ENCODE results near the gene CRKL.

Gene CRKL, protein sequence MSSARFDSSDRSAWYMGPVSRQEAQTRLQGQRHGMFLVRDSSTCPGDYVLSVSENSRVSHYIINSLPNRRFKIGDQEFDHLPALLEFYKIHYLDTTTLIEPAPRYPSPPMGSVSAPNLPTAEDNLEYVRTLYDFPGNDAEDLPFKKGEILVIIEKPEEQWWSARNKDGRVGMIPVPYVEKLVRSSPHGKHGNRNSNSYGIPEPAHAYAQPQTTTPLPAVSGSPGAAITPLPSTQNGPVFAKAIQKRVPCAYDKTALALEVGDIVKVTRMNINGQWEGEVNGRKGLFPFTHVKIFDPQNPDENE

DNA sequence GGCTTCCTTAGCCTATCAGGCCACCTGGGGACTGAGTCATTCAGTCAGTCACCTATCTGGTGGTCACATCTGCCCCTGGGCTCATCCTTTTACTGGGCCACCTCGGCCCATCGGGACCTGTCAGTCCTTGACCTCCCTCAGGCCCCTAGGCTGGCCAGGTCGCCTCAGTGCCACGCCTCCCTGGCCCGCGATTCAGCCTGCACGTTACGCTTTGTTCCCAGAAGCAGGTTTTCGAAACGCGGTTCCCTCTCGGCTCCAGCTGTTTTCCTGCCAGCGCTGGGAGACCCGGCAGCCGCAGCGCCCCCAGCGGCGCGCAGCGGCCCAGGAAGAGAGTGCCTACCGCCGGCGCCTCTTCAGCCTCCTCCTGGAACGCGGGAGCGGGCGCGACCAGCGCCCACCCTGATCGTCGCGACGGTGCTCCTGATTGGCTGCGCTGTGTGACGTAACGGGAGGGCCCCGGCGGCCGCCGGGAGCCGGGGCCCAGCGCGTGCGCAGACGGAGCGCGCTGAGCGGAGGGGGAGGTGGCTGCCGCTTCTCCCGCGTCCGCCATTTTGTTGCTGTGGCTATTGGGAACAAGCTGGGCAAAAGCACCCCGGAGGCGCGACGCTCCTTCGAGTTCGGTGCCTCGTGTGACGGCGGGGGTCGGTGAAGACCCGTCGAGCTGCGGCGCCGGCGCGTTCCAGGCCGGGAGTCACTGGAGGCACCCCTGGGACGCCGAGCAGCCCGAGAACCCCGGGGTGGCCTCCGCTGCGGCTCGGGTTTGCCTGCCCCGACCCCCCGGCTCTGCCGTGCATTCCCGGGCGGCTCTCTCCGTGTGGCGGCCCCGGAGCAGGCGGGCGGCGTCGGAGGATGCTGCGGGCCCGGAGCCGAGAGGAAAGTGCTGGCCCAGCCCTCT, at the start of gene CRKL:
Gene CRKL (plus strand): TSS at position 492 of the 895 bp plus-strand sequence. CDS start 528 bp downstream, outside the sequence.
- intact Hi-C loops (cut with DNase I) = loop anchor here (1.0 to 5.0 kb wide), 3 partner anchors 40 to 65 kb away; partner anchors contain the start of genes LZTR1 and PI4KA

DNA sequence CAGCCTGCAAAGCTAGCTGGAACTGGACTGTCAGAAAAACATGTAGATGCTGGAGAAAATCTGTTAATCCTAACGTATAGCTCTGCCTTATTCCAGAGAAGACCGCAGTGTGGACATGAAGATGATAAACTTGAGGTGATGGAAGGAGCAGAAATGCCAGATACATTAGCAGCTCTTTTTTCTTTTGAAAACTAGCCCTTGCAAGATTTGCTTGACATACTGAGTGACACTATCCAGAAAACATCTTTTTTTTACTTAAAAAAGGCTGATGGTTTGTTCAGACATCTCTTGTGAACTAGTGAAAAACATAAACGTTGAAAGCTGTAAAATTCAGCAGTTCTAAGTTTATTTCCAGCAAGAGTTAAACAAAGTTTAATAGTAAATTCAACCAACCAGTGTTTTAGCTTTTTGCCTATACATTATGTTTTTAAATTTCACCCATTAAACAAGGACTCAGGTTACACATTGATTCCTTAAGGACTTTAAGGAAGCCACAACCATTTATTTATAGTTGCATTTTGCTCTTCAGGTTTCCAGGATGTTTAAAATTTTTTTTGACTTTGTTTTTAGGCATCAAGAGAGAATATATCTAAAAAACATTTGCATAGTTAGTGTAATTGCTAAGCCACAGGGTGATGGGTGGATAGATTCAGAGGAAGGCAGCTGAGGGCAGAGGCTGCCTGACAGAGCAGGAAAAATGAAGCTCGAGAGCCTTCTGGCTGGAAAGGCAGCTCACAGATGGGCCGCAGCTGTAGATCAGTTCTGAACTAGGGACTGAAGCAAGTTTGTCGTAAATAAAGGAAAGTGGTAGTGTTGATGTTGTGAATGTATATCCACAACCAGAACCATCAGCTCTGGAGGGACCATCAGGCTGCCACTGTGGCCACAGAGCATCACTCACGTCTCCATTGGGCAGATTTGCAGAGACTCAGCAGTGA, 48.9 kb upstream of the CRKL start:
- DNase-seq = peak in 2 of 10 donors; percentile 29 to 49
- intact Hi-C loops (cut with DNase I) = no loop called here

More for the DNA sequence above, at the start of gene CRKL:
- DNase-seq = peak; percentile 94 to 100 (median 96)

DNA sequence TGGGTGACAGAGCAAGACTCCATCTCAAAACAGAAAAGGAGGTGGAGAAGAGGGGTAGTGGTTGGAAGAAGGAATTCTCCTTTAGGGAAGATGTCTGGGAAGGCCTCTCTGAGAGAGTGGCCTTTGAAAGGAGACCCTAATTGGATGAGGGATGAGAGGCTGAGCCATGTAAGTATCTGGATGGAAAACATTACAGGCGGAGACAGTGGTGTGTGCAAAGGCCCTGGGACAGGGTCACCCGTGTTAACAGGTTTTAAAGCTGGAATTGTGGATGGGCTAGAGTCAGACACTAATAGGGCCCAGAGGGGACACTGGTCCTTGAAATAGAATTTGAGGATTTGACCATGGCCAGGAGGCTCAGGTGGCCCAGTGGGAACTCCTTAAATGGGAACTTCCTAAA, 48.0 kb upstream of the CRKL start:
- peak in 1 of 10 donors; percentile 6 for DNase-seq
- intact Hi-C loops (cut with DNase I) = no loop called here

DNA sequence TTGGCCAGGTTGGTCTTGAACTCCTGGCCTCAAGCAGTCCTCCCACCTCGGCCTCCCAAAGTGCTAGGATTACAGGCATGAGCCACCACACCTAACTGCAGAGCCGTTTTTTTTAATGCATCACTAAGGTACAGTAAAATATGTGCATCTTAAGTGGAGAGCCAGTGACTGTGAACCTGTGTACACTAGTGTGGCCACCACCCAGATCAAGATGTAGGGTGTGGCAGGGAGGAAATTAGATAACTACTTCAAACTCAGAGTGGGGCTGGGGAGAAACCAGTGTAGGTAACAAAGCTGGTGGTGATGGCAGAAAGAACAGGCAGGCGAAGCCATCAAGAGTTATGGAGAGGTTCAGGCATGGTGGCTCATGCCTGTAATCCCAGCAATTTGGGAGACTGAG, 44.0 kb upstream of the CRKL start:
- no peak for DNase-seq
- intact Hi-C loops (cut with DNase I) = no loop called here

DNA sequence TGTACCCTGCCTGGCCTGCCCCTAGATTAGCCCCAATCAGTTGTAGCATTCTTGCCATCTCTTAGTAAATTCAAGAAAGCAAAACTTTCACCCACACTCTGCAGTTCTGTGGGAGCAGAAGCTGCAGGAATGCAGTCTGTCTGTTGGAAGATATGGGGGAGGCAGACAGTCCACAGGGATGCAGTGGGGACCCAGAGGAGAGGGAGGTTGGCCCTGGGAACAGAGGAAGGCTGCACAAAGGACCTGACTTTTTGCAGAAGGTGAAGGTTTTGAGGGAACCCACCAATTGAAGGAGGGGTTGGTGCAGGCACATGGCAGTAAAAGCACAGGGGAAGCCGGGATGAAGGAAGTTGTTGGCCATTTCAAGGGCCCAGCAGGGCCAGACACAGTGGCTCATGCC, 41.9 kb upstream of the CRKL start:
- intact Hi-C loops (cut with DNase I) = no loop called here
- peak in 2 of 10 donors; percentile 17 to 57 for DNase-seq

DNA sequence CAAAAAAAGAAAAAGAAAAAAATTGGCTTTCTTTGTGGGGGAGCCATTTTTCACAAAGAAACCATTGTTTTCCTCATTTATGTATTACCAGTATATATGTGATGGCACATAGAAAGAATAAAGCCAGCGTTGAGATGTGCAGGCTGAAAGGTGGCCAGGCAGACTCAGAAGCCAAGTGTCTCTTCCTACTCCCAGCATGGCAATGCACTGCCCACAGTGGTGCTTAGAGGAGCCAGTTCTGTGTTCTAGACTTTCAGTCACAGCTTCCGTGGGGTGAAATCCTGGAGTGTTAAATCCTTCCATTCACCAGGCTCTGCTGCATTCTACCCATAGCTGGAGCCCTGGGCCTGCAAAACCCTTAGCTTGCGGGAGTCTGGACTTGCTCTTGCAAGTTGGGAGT, 39.5 kb upstream of the CRKL start:
- DNase-seq = peak in 6 of 10 donors; percentile 13 to 90 (median 35)
- intact Hi-C loops (cut with DNase I) = no loop called here

DNA sequence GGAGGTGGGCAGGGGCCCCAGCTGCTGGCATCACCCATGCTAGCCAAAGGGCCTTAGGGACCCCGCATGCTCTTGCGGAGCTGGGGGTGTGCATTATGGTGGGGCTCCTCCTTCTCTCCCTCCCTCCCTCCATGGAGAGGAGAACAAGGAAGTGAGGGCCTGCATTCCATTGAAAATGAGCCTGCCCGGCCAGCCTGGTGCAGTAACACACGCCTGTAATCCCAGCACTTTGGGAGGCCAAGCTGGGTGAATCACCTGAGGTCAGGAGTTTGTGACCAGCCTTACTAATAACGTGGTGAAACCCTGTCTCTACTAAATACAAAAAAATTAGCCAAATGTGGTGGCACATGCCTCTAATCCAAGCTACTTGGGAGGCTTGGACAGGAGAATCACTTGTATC, 36.0 kb upstream of the CRKL start:
- DNase-seq = peak in 2 of 10 donors; percentile 20 to 26
- intact Hi-C loops (cut with DNase I) = loop anchor here (10.0 kb wide), 2 partner anchors 64 to 104 kb away; partner anchors contain the start of gene LZTR1

DNA sequence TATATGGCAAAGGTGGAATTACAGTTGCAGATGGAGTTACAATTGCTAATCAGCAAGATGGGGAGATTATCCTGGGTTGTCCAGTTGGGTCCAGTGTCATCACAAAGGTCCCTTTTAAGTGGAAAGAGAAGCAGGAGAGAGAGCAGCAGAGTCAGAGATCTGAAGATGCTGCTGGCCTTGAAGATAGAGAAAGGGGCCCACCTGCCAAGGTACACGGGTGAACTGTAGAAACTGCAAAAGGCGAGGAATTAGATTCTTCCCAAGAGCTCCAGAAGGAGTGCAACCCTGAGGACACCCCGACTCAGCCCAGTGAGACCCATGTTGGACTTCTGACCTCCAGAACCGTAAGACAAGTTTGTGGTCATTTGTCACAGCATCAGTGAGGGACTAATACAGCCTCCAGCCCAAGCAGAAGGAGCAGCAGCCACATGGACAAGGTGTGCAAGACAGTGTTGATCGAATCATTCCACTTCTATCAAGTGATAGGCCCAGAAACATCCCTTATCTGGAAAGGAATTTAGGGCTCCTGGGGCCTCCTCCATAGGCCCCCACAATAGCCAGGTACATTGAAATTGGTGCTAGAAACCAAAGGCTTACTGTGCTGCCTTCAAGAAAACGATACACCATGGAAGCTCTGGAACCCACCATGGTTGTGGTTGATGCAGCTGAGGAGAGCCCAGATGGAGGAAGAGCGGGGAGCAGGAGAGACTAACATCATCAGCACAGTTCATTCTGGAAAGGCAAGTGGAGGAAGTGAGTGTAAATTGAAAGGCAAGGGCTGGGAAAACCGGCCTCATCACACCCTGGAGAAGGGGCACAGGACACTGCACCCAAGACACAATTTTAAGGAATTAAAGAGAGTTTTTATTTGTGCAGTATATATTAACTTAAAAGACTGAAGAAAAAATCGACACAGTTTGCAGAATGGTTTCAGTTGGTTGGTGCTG, 35.1 kb upstream of the CRKL start:
- intact Hi-C loops (cut with DNase I) = loop anchor here (10.0 kb wide), 2 partner anchors 63 to 103 kb away; partner anchors contain the start of gene LZTR1
- peak in 1 of 10 donors; percentile 22 for DNase-seq

DNA sequence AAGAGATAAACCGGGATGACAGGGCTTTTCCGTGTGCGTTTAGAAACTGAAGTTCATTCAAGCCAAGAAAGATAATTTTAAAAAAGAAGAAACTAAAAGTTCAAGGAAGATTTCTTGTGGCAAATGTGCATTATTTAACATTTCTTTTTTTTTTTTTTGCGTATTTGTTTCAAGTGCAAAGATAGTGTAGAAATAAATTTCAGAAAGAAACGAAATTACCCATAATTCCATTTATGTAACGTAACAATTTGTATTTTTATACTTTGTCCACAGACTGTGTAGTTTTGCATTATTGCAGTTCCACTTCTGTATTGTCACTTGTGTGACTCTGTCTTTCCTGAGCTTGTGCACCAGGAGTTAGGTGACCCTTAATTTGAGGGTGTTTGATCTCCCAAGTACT, 34.4 kb upstream of the CRKL start:
- intact Hi-C loops (cut with DNase I) = loop anchor here (10.0 kb wide), 2 partner anchors 62 to 102 kb away; partner anchors contain the start of gene LZTR1
- DNase-seq = no peak

DNA sequence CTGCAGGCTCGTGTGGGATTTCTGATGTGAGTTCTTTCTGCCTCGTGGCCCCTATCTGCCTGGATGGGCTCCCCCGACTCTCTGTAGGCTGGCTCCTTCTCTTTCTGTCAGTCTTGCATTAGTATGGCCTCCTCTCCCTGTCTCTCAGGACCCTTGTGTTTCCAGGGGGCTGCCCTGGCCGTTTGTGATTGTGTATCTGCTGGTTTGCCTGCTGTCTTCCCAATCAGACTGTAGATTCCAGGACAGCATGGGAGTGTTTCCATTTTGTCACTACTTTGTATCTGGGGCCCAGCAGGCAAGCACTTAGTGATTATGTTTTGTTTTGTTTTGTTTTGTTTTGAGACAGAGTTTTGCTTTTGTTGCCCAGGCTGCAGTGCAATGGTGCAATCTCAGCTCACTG, 32.8 kb upstream of the CRKL start:
- intact Hi-C loops (cut with DNase I) = loop anchor here (10.0 kb wide), 2 partner anchors 60 to 100 kb away; partner anchors contain the start of gene LZTR1
- peak in 2 of 10 donors; percentile 5 to 41 for DNase-seq

DNA sequence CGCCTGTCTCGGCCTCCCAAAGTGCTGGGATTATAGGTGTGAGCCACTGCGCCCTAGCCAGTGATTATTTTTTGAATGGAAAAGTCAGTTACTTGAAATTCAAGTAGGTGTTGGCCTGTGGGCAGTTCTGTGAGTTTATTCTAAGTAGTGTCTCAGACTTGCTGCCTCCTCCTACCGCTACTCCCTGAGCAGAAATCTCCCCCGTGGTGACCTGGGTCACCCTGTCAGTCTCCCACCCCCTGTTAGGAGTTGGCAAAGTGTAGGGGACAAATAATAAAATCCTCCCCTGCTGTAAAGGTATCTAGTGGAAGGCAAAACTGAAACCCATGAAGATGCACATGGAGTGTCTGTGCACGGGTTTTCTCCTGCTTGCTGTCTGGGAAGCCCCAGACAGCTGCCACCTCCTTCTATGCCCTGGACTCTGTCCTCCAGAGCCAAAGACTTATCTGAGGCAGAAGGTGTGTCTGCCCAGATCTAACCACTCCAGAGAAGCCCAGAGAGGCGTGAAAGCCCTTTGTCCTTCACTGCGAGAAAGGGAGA, 32.1 kb upstream of the CRKL start:
- peak in 1 of 10 donors; percentile 1 for DNase-seq

DNA sequence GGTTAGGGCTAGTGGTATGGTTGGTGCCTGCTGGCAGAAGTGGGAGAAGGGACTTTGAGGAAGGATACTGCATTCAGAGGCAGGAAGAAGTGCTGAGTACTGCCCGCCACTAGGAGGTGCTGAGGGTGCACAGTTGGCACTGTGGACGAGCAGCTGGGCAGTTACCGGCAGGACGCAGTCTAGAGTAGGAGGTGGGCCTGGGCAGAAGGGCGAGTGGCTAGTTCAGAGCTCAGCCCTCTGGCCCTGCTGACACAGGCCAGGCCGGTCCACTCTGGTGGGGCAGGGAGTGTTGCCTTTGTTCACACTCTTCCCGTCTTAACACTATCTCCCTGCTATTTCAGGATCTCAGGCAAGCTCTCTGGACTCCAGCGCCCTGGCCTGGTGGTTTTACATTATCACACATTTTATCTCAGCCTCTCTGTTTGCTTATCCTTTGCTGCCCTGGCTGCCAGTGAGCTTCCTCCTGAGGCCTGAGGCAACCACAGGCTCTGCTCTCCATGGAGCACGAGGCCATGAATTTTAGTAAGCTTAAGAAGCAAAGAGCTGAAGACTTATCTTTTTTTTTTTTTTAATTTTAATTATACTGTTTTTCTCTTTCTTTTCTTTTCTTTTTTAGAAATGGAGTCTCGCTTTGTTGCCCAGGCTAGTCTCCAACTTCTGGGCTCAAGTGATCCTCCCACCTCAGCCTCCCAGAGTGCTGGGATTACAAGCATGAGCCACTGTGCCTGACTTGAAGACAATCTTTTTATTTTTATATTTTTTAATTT, 31.5 kb upstream of the CRKL start:
- intact Hi-C loops (cut with DNase I) = loop anchor here (10.0 kb wide), 2 partner anchors 59 to 99 kb away; partner anchors contain the start of gene LZTR1

More for the DNA sequence above, 32.1 kb upstream of the CRKL start:
- intact Hi-C loops (cut with DNase I) = loop anchor here (10.0 kb wide), 2 partner anchors 60 to 100 kb away; partner anchors contain the start of gene LZTR1

DNA sequence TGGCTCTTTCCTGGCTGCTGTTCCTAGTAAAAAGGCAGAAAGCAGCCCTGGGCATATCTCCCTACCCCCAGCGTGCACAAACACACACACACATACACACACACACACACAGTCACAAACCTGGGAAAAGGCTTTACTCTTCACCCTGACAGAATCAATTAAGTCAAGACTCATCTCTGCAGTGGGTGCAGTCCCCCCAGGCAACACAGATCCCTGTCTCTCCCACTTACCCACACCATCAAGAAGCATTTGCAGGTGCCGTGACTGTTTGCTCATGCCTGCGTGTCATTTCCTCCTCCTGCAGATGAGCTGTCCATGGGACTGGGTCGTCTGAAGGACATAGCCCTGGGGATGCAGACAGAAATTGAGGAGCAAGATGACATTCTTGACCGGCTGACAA, 29.8 kb upstream of the CRKL start:
- intact Hi-C loops (cut with DNase I) = loop anchor here (10.0 kb wide), 2 partner anchors 57 to 97 kb away; partner anchors contain the start of gene LZTR1
- peak in 2 of 10 donors; percentile 16 to 38 for DNase-seq

More for the DNA sequence above, 31.5 kb upstream of the CRKL start:
- peak; percentile 61 to 96 (median 80) for DNase-seq

DNA sequence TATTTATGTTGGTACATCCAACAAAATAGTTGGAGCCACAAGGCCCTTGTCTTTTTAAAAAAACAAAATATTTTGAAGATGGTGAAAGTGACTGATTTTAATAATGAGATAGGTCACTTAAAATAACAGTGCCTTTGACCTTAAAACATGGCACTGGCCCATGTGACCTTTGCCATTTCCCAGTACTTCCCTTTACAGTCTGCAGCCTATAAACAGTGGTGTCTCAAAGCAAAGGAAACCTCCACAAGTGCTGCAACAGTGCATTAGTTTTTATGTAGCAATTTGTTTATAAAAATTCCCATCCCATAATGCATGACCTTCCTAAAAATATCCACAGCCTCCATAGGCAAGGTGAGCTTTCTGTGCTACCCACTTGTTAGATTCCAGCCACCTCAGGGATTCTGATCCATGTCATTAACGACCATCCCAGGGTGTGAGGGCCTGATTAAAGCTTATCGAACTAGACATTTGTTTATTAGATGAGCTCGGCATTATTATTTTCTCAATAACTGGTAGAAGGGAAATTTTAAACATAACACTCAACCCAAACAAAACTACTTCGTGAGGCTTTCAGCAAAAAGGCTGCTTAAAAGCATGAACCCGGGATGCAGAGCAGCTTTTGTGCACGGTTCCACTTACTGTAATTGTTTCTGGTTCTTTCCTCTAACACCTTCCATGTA, 28.0 kb upstream of the CRKL start:
- intact Hi-C loops (cut with DNase I) = loop anchor here (10.0 kb wide), 2 partner anchors 56 to 96 kb away; partner anchors contain the start of gene LZTR1

DNA sequence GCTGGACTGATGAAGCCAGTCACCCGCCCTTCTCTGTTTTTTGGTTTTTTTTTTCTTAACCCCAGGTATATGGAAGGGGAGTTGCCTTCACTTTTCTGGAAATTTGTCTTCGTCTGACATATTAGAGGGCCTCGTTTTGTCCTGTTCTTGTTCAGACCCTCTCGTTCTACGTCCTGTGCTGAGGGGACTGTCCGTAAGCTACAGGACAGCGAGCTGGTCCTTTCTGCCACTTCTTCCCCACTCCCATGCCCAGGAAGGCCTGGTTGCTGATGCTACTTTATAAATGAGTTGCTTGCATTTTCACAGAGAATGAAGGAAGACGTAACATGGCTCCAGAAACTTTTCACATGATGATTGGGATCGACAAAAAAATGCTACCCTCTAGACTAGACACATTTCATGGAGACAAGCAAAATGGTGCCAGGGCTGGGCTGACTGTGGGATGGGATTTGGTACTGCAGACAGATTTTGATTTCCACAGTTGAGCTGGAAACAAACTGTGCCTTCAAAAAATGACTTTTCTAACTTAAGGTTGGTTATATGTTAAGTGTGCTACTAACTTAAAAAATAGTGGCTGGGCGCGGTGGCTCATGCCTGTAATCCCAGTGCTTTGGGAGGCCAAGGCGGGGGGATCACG, 27.2 kb upstream of the CRKL start:
- intact Hi-C loops (cut with DNase I) = loop anchor here (10.0 kb wide), 2 partner anchors 55 to 95 kb away; partner anchors contain the start of gene LZTR1
- DNase-seq = peak in 1 of 10 donors; percentile 7

More for the DNA sequence above, 28.0 kb upstream of the CRKL start:
- DNase-seq = no peak

DNA sequence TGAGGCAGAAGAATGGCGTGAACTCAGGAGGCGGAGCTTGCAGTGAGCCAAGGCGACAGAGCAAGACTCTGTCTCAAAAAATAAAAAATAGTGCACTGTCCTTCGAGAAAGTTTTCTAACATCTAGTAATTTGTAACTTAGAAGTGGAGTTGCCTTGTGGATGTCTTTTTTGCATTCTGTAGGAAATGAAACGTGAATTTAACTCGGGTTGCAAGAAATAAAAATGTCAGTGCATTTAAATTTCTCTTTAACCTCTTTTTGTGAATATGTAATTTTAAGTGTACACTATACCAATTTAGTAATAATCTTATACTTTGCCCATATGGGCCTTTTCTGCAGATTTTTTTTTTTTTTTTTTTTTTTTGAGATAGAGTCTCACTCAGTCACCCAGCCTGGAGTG, 26.2 kb upstream of the CRKL start:
- DNase-seq = peak in 1 of 10 donors; percentile 29
- intact Hi-C loops (cut with DNase I) = no loop called here
